ENCODE results near the gene KCNH6. TPM values are rescaled to one million over a fixed set of nuclear protein-coding genes. Genes with fewer than 3 reads are reported as not detected.

KCNH6 gene
- total RNA-seq, 6 experiments from 2014 or later = not detected

DNA sequence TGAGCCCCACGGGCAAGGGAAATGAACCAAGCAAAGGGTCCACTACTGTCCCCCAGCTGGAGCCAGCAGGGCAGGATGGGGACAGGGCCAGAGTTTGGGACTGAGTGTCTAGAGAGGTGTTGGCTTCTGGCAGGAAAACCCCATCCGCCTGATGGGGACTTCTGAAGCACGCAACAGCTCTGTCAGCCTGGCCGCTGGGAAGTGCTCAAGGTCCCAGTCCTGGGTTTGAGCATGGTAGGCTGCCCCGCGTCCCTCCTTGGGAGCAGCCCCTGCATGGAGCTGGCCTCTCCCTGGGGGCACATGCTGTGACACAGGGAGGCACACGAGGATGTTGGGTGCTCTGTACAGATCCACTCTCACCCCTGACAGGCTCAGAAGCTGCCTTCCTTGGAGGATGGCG is 31.7 kb upstream of the KCNH6 start:
- WGBS (ENCODE audit: insufficient coverage, low coverage, low lambda C conversion rate, missing lambda C conversion rate) = no CpG with 5 or more reads among the region's 8 CpGs
- no peak overlapping the region for H3K27ac ChIP-seq
- TF ChIP-seq, protein P1, sequence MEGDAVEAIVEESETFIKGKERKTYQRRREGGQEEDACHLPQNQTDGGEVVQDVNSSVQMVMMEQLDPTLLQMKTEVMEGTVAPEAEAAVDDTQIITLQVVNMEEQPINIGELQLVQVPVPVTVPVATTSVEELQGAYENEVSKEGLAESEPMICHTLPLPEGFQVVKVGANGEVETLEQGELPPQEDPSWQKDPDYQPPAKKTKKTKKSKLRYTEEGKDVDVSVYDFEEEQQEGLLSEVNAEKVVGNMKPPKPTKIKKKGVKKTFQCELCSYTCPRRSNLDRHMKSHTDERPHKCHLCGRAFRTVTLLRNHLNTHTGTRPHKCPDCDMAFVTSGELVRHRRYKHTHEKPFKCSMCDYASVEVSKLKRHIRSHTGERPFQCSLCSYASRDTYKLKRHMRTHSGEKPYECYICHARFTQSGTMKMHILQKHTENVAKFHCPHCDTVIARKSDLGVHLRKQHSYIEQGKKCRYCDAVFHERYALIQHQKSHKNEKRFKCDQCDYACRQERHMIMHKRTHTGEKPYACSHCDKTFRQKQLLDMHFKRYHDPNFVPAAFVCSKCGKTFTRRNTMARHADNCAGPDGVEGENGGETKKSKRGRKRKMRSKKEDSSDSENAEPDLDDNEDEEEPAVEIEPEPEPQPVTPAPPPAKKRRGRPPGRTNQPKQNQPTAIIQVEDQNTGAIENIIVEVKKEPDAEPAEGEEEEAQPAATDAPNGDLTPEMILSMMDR (IDR thresholded peaks at IDR 0.05) = no peak
- TF ChIP-seq POLR2A (IDR thresholded peaks at IDR 0.05) = no peak
- no peak for ATAC-seq
- no peak overlapping the region for H3K4me3 ChIP-seq
- intact Hi-C loops (cut with DNase I) = no loop called here
- no peak for DNase-seq
- no peaks in the 10 kb centered on the region for H3K9me3 ChIP-seq
- H3K27me3 ChIP-seq = no peaks in the 10 kb centered on the region
- H3K36me3 ChIP-seq = no peaks in the 10 kb centered on the region
- no peaks in the 10 kb centered on the region for H3K4me1 ChIP-seq

DNA sequence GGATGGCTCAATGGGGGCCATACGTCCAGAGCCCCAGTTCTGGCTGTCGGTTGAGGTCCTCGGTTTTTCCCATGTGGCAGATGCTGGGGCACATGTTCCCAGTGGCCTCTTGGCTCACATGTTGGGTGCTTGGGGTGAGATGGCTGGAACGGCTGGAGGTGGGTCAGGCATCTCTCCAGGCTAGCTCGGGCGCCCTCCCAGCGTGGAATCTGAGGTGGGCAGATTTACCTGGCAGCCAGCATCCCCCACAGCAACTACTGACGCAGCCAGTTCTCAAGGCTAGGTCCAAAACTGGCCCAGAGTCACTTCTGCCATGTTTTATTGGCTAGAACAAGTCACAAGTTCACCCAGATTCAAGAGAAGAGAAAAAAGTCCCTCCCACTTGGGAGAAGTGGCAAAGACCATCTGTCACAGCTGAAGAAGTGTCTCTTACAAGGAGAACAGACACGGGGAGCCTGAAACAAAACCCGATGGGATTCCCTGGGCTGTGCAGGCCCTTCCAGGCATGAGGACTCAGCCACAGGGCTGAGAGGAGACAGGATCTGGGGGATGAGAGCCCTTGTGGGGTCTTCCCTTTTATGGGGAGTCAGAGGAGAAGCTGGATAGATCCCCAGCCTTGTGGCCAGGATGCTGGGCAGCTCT is 31.1 kb upstream of the KCNH6 start:
- TF ChIP-seq, protein P1 (IDR thresholded peaks at IDR 0.05) = no peak
- no peak for TF ChIP-seq POLR2A (IDR thresholded peaks at IDR 0.05)
- Histone ChIP-seq H3K27ac (no peak overlapping the region), H3K36me3 (no peaks in the 10 kb centered on the region), H3K4me1 (no peaks in the 10 kb centered on the region), H3K4me3 (no peak overlapping the region), H3K9me3 (no peaks in the 10 kb centered on the region), H3K27me3 (no peaks in the 10 kb centered on the region)
- no peak for DNase-seq
- ATAC-seq = no peak
- WGBS (ENCODE audit: insufficient coverage, low coverage, low lambda C conversion rate, missing lambda C conversion rate) = 42% methylated on average over 6 of the region's 10 CpGs
- intact Hi-C loops (cut with DNase I) = no loop called here

DNA sequence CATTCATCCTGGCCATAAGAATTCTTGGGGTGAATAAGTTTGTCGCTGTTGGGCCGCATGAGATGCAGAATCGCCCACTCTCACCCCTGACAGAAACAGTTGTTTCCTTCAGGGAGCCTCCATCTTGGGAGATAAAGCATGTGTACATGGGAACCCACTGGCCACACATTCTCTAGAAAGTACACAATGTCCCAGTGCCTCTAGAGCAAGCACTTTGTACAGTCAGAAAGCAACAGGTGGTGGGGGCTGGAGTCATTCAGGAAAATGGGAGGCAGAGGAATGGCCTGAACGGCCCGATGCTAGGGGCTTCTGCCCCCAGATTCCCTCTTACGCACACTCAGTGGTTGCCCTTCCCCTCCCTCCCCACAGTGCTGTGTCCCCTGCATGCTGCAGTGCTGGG is 30.2 kb upstream of the KCNH6 start:
- intact Hi-C loops (cut with DNase I) = no loop called here
- no peak overlapping the region for H3K4me3 ChIP-seq
- H3K27ac ChIP-seq = no peak overlapping the region
- no peak for ATAC-seq
- DNase-seq = no peak
- 89% methylated on average over 3 of the region's 6 CpGs for WGBS (ENCODE audit: insufficient coverage, low coverage, low lambda C conversion rate, missing lambda C conversion rate)
- H3K4me1 ChIP-seq = no peaks in the 10 kb centered on the region
- H3K27me3 ChIP-seq = no peaks in the 10 kb centered on the region
- no peak for TF ChIP-seq POLR2A (IDR thresholded peaks at IDR 0.05)
- H3K36me3 ChIP-seq = no peaks in the 10 kb centered on the region
- H3K9me3 ChIP-seq = no peaks in the 10 kb centered on the region

DNA sequence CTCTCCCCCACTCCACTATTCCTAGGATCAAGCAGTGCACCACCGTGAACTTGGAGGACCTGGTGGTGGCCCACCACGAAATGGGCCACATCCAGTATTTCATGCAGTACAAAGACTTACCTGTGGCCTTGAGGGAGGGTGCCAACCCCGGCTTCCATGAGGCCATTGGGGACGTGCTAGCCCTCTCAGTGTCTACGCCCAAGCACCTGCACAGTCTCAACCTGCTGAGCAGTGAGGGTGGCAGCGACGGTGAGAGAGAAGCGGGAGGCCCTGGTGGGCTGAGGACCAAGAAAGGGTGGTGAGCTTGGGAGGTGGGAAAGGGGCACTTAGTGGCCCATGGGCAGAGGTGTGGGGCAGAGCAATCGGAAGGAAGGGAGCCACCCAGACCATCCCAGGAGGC is 29.7 kb upstream of the KCNH6 start:
- WGBS (ENCODE audit: insufficient coverage, low coverage, low lambda C conversion rate, missing lambda C conversion rate) = 78% methylated on average over 5 of the region's 9 CpGs
- H3K27me3 ChIP-seq = no peaks in the 10 kb centered on the region
- intact Hi-C loops (cut with DNase I) = no loop called here
- no peak for ATAC-seq
- no peak overlapping the region for H3K27ac ChIP-seq
- no peak for TF ChIP-seq POLR2A (IDR thresholded peaks at IDR 0.05)
- TF ChIP-seq, protein P1 (IDR thresholded peaks at IDR 0.05) = no peak
- no peaks in the 10 kb centered on the region for H3K9me3 ChIP-seq
- H3K36me3 ChIP-seq = no peaks in the 10 kb centered on the region
- no peaks in the 10 kb centered on the region for H3K4me1 ChIP-seq
- no peak for DNase-seq
- no peak overlapping the region for H3K4me3 ChIP-seq

- DNase-seq (peak in 1 of 3 donors; percentile 35), ATAC-seq (no peak)
- Histone ChIP-seq H3K27ac (no peak overlapping the region), H3K36me3 (no peaks in the 10 kb centered on the region), H3K27me3 (no peaks in the 10 kb centered on the region), H3K4me3 (no peak overlapping the region), H3K4me1 (no peaks in the 10 kb centered on the region), H3K9me3 (no peaks in the 10 kb centered on the region)
- intact Hi-C loops (cut with DNase I) = no loop called here
- no peak for TF ChIP-seq POLR2A (IDR thresholded peaks at IDR 0.05)
- TF ChIP-seq, protein P1 (IDR thresholded peaks at IDR 0.05) = no peak
- 79% methylated on average over 2 of the region's 12 CpGs for WGBS (ENCODE audit: insufficient coverage, low coverage, low lambda C conversion rate, missing lambda C conversion rate)
Measured at GRCh38 chr17:63494300-63494928, 28.7 kb upstream of the KCNH6 start.
